Endothelial cell of hepatic sinusoid (primary cell): ENCODE results near the gene SEL1L2.

ENCODE experiments used
- in situ Hi-C: cut with HindIII; loops from 2 replicates; pipeline ENCODE4 v1.10.0; 2017; ENCODE audit warnings: low sequenced_read_pairs

SEL1L2 gene

GRCh38 chr20:13934992-13935894, 55.2 kb downstream of the SEL1L2 start:
- in situ Hi-C loops: no loop called here

GRCh38 chr20:13930281-13930680, 60.1 kb downstream of the SEL1L2 start:
- in situ Hi-C loops: no loop called here

- in situ Hi-C loops: no loop called here
Measured at GRCh38 chr20:13929836-13930235, 60.6 kb downstream of the SEL1L2 start.

- in situ Hi-C loops: no loop called here
Measured at GRCh38 chr20:13928901-13929300, 61.5 kb downstream of the SEL1L2 start.

- in situ Hi-C loops: no loop called here
Measured at GRCh38 chr20:13927171-13927570, 63.2 kb downstream of the SEL1L2 start.

- in situ Hi-C loops: no loop called here
Measured at GRCh38 chr20:13922241-13922640, 68.2 kb downstream of the SEL1L2 start.

GRCh38 chr20:13915284-13915683, 75.1 kb downstream of the SEL1L2 start:
- in situ Hi-C loops: no loop called here

GRCh38 chr20:13913572-13913971, 76.8 kb downstream of the SEL1L2 start:
- in situ Hi-C loops: loop anchor here (5.0 kb wide), 1 partner anchor 104 kb away; no protein-coding TSS in a partner anchor

GRCh38 chr20:13913131-13913530, 77.3 kb downstream of the SEL1L2 start:
- in situ Hi-C loops: loop anchor here (5.0 kb wide), 1 partner anchor 104 kb away; no protein-coding TSS in a partner anchor

GRCh38 chr20:13910492-13910891, 79.9 kb downstream of the SEL1L2 start:
- in situ Hi-C loops: loop anchor here (5.0 kb wide), 1 partner anchor 107 kb away; no protein-coding TSS in a partner anchor

- in situ Hi-C loops: no loop called here
Measured at GRCh38 chr20:13909067-13909466, 81.3 kb downstream of the SEL1L2 start.

GRCh38 chr20:13904766-13905165, 85.6 kb downstream of the SEL1L2 start:
- in situ Hi-C loops: no loop called here

- in situ Hi-C loops: no loop called here
Measured at GRCh38 chr20:13900496-13900895, 89.9 kb downstream of the SEL1L2 start.

GRCh38 chr20:13898012-13898612, 92.3 kb downstream of the SEL1L2 start:
- in situ Hi-C loops: no loop called here

GRCh38 chr20:13891575-13891974, 98.8 kb downstream of the SEL1L2 start:
- in situ Hi-C loops: no loop called here

- in situ Hi-C loops: no loop called here
Measured at GRCh38 chr20:13884803-13885202, 105.6 kb downstream of the SEL1L2 start.

GRCh38 chr20:13883425-13883824, 107.0 kb downstream of the SEL1L2 start:
- in situ Hi-C loops: no loop called here

GRCh38 chr20:13878566-13878965, 111.8 kb downstream of the SEL1L2 start:
- in situ Hi-C loops: no loop called here

GRCh38 chr20:13877793-13878192, 112.6 kb downstream of the SEL1L2 start:
- in situ Hi-C loops: no loop called here

GRCh38 chr20:13875265-13875811, 115.1 kb downstream of the SEL1L2 start:
- in situ Hi-C loops: no loop called here

- in situ Hi-C loops: no loop called here
Measured at GRCh38 chr20:13874394-13875157, 115.8 kb downstream of the SEL1L2 start.
